SU-DHL-6 (cell line): ENCODE results near the gene ADAM10.

Experiments
- H2AFZ ChIP-seq: fragments of 200-600 bp; sonication (generic); 2 replicates; pipeline ENCODE4 v1.6.1; 2014; ENCODE audit warnings: low read depth, mild to moderate bottlenecking, moderate library complexity, mixed read lengths, antibody characterized with exemption, low read length; ENCODE audit not compliant: severe bottlenecking
- H3F3A ChIP-seq: fragments of 200-600 bp; shearing (Covaris generic); 2 replicates; pipeline ENCODE4 v1.6.0; 2016; ENCODE audit warnings: antibody characterized with exemption, mild to moderate bottlenecking; ENCODE audit not compliant: insufficient read depth
- H3K27ac ChIP-seq: fragments of 200-600 bp; sonication (generic); 2 replicates; pipeline ENCODE4 v1.5.1; 2016; ENCODE audit warnings: low read depth, mild to moderate bottlenecking, low read length, moderate library complexity, mixed read lengths
- H3K27me3 ChIP-seq: fragments of 200-600 bp; sonication (generic), shearing (Covaris generic); 2 replicates; pipeline ENCODE4 v1.6.0; 2014; ENCODE audit warnings: mild to moderate bottlenecking, low read length
- H3K36me3 ChIP-seq: fragments of 200-600 bp; sonication (generic); 2 replicates; pipeline ENCODE4 v1.6.1; 2014; ENCODE audit warnings: mild to moderate bottlenecking, low read length, mixed read lengths
- H3K4me2 ChIP-seq: fragments of 300-600, 200-600 bp; shearing (Covaris generic), sonication (generic); 2 replicates; pipeline ENCODE4 v1.6.0; 2014; ENCODE audit warnings: low read length, low read depth, mild to moderate bottlenecking; ENCODE audit not compliant: poor library complexity, severe bottlenecking
- H3K4me3 ChIP-seq: fragments of 200-600 bp; sonication (generic); 2 replicates; pipeline ENCODE4 v1.5.1; 2014; ENCODE audit warnings: antibody characterized with exemption, low read length, mild to moderate bottlenecking, mixed read lengths; ENCODE audit not compliant: insufficient read depth, poor library complexity, severe bottlenecking
- H3K79me2 ChIP-seq: fragments of 200-600 bp; sonication (generic); 2 replicates; pipeline ENCODE4 v1.6.1; 2014; ENCODE audit warnings: mild to moderate bottlenecking, low read length, moderate library complexity; ENCODE audit not compliant: insufficient read depth
- H3K9ac ChIP-seq: fragments of 200-600 bp; sonication (generic); 2 replicates; pipeline ENCODE4 v1.7.0; 2014; ENCODE audit warnings: mild to moderate bottlenecking, low read length
- H3K9me2 ChIP-seq: fragments of 200-600 bp; sonication (generic); replicated peaks from 2 replicates; pipeline ENCODE4 v1.6.1; 2014; ENCODE audit warnings: low read length; ENCODE audit not compliant: insufficient read depth
- H3K9me3 ChIP-seq: fragments of 200-600 bp; sonication (generic); 2 replicates; pipeline ENCODE4 v1.6.1; 2014; ENCODE audit warnings: low read length, mixed read lengths; ENCODE audit not compliant: insufficient read depth
- H4K20me1 ChIP-seq: fragments of 200-600 bp; sonication (generic); 2 replicates; pipeline ENCODE4 v1.6.1; 2014; ENCODE audit warnings: low read depth, mild to moderate bottlenecking, antibody characterized with exemption, low read length, moderate library complexity, mixed read lengths
- EZH2phosphoT487 ChIP-seq: fragments of 200-600 bp; sonication (generic), shearing (Covaris generic); conservative IDR thresholded peaks from 2 replicates; pipeline ENCODE4 v1.6.1; 2018; ENCODE audit warnings: mild to moderate bottlenecking, antibody characterized with exemption, low read length, moderate library complexity, mixed read lengths
- TF ChIP-seq, protein P1 (sequence below): fragments of 200-600 bp; sonication (generic); IDR thresholded peaks from one replicate; pipeline ENCODE4 v1.5.1; 2017; ENCODE audit warnings: antibody characterized with exemption, mild to moderate bottlenecking, low read length, moderate library complexity; ENCODE audit not compliant: insufficient read depth, poor library complexity, severe bottlenecking

Gene ADAM10

DNA sequence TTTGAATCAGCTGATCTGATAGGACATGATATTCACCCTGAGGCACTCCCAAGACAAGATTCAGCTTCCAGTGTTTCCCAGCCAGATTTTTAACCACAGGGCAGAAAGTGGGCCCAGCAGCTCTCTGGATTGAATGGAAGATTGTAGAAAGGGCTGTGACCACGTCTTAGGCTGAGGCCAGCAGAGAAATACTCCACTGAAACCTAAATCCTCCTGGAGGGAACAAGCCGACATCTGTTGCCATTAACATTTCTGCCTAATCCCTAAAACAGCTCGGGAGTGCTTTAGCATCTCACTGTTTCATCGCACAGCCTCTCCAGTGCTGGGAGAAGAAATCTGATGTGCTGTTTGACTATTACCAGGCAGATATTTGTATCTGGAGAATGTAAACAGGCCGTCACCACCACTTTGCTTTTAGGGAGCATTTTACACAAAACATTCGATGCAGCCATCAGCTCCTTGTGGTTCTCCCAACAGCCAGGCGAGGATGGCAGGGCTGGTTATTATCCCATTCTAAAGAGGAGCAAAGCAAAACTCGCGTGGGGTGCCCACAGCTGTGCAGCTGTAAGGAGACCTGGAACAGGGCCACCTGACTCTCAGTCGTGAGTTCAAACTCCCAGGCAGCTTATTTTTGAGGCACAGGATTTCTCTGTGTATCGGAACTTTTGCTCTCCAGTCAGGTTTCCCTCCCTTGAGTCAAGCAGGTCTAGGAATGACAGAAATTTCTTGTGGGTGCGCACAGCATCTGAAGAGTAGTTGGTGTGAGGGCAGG, 200.3 kb downstream of the ADAM10 start:
- Histone ChIP-seq H3K4me2 (no peak overlapping the region), H3K9ac (no peak overlapping the region), H3K27me3 (no peaks in the 10 kb centered on the region), H2AFZ (no peak overlapping the region), H3K79me2 (no peaks in the 10 kb centered on the region), H3K27ac (no peak overlapping the region), H3K4me3 (no peak overlapping the region), H3F3A (no peaks in the 10 kb centered on the region), H4K20me1 (no peaks in the 10 kb centered on the region), H3K9me2 (no peaks in the 10 kb centered on the region), H3K9me3 (no peaks in the 10 kb centered on the region), H3K36me3 (no peaks in the 10 kb centered on the region)
- TF ChIP-seq EZH2phosphoT487, result no peak
- TF ChIP-seq, protein P1, sequence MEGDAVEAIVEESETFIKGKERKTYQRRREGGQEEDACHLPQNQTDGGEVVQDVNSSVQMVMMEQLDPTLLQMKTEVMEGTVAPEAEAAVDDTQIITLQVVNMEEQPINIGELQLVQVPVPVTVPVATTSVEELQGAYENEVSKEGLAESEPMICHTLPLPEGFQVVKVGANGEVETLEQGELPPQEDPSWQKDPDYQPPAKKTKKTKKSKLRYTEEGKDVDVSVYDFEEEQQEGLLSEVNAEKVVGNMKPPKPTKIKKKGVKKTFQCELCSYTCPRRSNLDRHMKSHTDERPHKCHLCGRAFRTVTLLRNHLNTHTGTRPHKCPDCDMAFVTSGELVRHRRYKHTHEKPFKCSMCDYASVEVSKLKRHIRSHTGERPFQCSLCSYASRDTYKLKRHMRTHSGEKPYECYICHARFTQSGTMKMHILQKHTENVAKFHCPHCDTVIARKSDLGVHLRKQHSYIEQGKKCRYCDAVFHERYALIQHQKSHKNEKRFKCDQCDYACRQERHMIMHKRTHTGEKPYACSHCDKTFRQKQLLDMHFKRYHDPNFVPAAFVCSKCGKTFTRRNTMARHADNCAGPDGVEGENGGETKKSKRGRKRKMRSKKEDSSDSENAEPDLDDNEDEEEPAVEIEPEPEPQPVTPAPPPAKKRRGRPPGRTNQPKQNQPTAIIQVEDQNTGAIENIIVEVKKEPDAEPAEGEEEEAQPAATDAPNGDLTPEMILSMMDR, result no peak

DNA sequence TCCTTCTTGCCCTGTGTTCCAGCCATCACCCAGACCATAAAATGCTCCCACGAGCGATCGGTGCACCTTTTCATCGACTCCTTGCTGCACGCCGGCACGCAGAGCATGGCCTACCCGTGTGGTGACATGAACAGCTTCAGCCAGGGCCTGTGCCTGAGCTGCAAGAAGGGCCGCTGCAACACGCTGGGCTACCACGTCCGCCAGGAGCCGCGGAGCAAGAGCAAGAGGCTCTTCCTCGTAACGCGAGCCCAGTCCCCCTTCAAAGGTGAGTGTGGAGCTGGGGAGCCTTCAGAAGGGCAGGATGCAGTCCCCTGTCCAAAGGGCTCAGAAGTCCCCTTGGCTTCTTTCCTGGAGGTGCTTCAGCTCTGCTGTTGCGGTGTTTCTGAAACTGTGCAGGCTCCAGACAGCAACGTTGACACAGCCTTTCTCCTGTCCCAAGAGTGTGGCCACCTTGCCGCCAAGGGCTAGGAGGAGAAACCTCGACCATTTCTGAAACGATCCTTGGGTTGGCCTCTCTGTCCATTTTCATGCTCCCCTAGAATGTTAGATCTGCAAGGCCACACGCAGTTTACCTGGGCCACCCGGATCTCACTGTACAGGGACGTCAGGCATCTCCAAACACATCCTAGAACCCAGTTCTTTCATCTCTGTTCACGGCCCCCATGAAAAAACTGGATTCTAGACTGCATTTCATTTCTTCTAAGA, 201.0 kb downstream of the ADAM10 start:
- Histone ChIP-seq H3K9me3 (no peaks in the 10 kb centered on the region), H3K9me2 (no peaks in the 10 kb centered on the region), H3K79me2 (no peaks in the 10 kb centered on the region), H2AFZ (no peak overlapping the region), H3K4me2 (no peak overlapping the region), H3K4me3 (no peak overlapping the region), H3K27me3 (no peaks in the 10 kb centered on the region), H3K9ac (no peak overlapping the region), H3K36me3 (no peaks in the 10 kb centered on the region), H3K27ac (no peak overlapping the region), H4K20me1 (no peaks in the 10 kb centered on the region), H3F3A (no peaks in the 10 kb centered on the region)
- no peak for TF ChIP-seq EZH2phosphoT487
- TF ChIP-seq, protein P1, result no peak

DNA sequence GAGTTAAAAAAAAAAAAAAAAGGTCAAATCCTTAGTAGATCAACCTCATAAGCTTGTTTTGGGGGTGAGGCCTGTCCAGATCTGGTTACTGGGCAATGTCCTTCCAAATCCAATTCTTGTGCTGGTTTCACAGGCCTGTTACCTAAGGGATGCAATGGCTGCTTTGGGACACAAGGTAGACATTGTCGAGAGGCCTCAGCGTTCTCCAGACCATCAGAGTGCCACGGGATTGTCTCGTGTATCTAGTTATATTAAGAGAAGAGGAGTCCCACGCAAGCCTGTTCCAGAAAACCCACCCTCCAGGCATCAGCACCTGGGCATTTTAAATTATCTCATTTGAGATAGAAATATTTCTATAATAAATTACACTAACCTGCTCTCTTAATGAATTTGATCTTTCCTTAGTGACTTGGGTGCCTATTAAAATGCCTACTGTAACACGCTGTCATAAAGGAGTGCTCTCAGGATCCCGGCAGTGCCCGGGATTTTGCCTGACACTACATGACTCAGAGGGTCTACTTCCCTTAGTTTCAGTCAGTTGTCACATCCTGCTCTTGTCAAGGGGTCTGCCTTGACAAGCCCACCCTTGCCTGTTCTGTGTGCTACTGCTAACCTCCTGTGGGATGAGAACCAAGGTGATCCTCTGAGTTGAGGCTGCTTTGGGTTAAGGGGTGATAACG, 201.7 kb downstream of the ADAM10 start:
- Histone ChIP-seq H3K4me3 (no peak overlapping the region), H3K36me3 (no peaks in the 10 kb centered on the region), H4K20me1 (no peaks in the 10 kb centered on the region), H3F3A (no peaks in the 10 kb centered on the region), H3K27me3 (no peaks in the 10 kb centered on the region), H3K27ac (no peak overlapping the region), H2AFZ (no peak overlapping the region), H3K79me2 (no peaks in the 10 kb centered on the region), H3K9me3 (no peaks in the 10 kb centered on the region), H3K4me2 (no peak overlapping the region), H3K9ac (no peak overlapping the region), H3K9me2 (no peaks in the 10 kb centered on the region)
- TF ChIP-seq, protein P1, result no peak
